Mesothelial cell of epicardium (in vitro differentiated cells): Measurements from ENCODE around the gene DNAL1. TPM values are rescaled to one million over a fixed set of nuclear protein-coding genes. Genes with fewer than 3 reads are reported as not detected.

Source experiments
- DNase-seq, 2 experiments: peaks; one replicate each; pipeline ENCODE4 v3.0.0; 2021; ENCODE audit warnings: low spot score in 2 of 2; ENCODE audit not compliant: unreplicated experiment in 2 of 2
- H3K27ac Mint-ChIP-seq: 2 replicates; pipeline ENCODE4 v1.8.0; 2021; ENCODE audit warnings: mixed read lengths
- H3K27me3 Mint-ChIP-seq: 2 replicates; pipeline ENCODE4 v1.8.0; 2021; ENCODE audit warnings: low read depth, mixed read lengths
- H3K36me3 Mint-ChIP-seq: 2 replicates; pipeline ENCODE4 v1.8.0; 2021; ENCODE audit warnings: mixed read lengths
- H3K4me1 Mint-ChIP-seq: 2 replicates; pipeline ENCODE4 v1.8.0; 2021; ENCODE audit warnings: mixed read lengths
- H3K4me3 Mint-ChIP-seq: 2 replicates; pipeline ENCODE4 v1.8.0; 2021; ENCODE audit warnings: mild to moderate bottlenecking, moderate library complexity, mixed read lengths
- H3K9me3 Mint-ChIP-seq: 2 replicates; pipeline ENCODE4 v1.8.0; 2021; ENCODE audit warnings: mixed read lengths
- total RNA-seq: library from RNA; stranded (reverse); gene quantifications from 3 replicates; pipeline ENCODE4 v1.2.1, GENCODE V29; 2021
- TF ChIP-seq, protein P1 (sequence below): fragments of 200-600 bp; sonication (generic); IDR thresholded peaks from one replicate; pipeline ENCODE4 v1.5.0; 2021; ENCODE audit warnings: antibody characterized with exemption; ENCODE audit not compliant: unreplicated experiment

Gene DNAL1
- total RNA-seq, 1 donor from 2014 or later = 13.8 TPM

- peaks cover 6% of the 10 kb centered on the region for H3K4me1 Mint-ChIP-seq
- H3K9me3 Mint-ChIP-seq = peaks cover 7% of the 10 kb centered on the region
- peaks cover 14% of the 10 kb centered on the region for H3K36me3 Mint-ChIP-seq
- no peak overlapping the region for H3K27ac Mint-ChIP-seq
- no peaks in the 10 kb centered on the region for H3K27me3 Mint-ChIP-seq
- DNase-seq = no peak
- H3K4me3 Mint-ChIP-seq = no peak overlapping the region
- TF ChIP-seq, protein P1, sequence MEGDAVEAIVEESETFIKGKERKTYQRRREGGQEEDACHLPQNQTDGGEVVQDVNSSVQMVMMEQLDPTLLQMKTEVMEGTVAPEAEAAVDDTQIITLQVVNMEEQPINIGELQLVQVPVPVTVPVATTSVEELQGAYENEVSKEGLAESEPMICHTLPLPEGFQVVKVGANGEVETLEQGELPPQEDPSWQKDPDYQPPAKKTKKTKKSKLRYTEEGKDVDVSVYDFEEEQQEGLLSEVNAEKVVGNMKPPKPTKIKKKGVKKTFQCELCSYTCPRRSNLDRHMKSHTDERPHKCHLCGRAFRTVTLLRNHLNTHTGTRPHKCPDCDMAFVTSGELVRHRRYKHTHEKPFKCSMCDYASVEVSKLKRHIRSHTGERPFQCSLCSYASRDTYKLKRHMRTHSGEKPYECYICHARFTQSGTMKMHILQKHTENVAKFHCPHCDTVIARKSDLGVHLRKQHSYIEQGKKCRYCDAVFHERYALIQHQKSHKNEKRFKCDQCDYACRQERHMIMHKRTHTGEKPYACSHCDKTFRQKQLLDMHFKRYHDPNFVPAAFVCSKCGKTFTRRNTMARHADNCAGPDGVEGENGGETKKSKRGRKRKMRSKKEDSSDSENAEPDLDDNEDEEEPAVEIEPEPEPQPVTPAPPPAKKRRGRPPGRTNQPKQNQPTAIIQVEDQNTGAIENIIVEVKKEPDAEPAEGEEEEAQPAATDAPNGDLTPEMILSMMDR = no peak
Observed at GRCh38 chr14:73661872-73662271, 17.1 kb downstream of the DNAL1 start.

- Mint-ChIP-seq H3K9me3 (peaks cover 7% of the 10 kb centered on the region), H3K36me3 (peaks cover 14% of the 10 kb centered on the region), H3K4me1 (peaks cover 6% of the 10 kb centered on the region), H3K27ac (no peak overlapping the region), H3K27me3 (no peaks in the 10 kb centered on the region), H3K4me3 (no peak overlapping the region)
- TF ChIP-seq, protein P1 = no peak
- DNase-seq = no peak
Observed at GRCh38 chr14:73662487-73662943, 17.7 kb downstream of the DNAL1 start.

GRCh38 chr14:73663548-73664212 lies 18.9 kb downstream of the DNAL1 start:
- Mint-ChIP-seq H3K4me3 (no peak overlapping the region), H3K36me3 (peaks cover 10% of the 10 kb centered on the region), H3K27me3 (no peaks in the 10 kb centered on the region), H3K27ac (no peak overlapping the region), H3K4me1 (peaks cover 6% of the 10 kb centered on the region), H3K9me3 (peaks cover 7% of the 10 kb centered on the region)
- no peak for DNase-seq
- TF ChIP-seq, protein P1 = no peak

GRCh38 chr14:73665130-73665529 lies 20.3 kb downstream of the DNAL1 start:
- peaks cover 8% of the 10 kb centered on the region for H3K36me3 Mint-ChIP-seq
- H3K4me1 Mint-ChIP-seq = peaks cover 6% of the 10 kb centered on the region
- peaks cover 7% of the 10 kb centered on the region for H3K9me3 Mint-ChIP-seq
- DNase-seq = no peak
- H3K4me3 Mint-ChIP-seq = no peak overlapping the region
- no peak overlapping the region for H3K27ac Mint-ChIP-seq
- no peaks in the 10 kb centered on the region for H3K27me3 Mint-ChIP-seq
- TF ChIP-seq, protein P1 = no peak

- H3K36me3 Mint-ChIP-seq = peaks cover 8% of the 10 kb centered on the region
- TF ChIP-seq, protein P1 = no peak
- peaks cover 7% of the 10 kb centered on the region for H3K9me3 Mint-ChIP-seq
- H3K27ac Mint-ChIP-seq = no peak overlapping the region
- H3K27me3 Mint-ChIP-seq = no peaks in the 10 kb centered on the region
- no peak overlapping the region for H3K4me3 Mint-ChIP-seq
- peaks cover 6% of the 10 kb centered on the region for H3K4me1 Mint-ChIP-seq
- no peak for DNase-seq
Observed at GRCh38 chr14:73666583-73666982, 21.8 kb downstream of the DNAL1 start.
